Vagina (tissue), 2 donors: ENCODE results near the gene BIN1.

Source experiments
- POLR2A ChIP-seq, 2 donors: fragments of 450-650 bp; IDR thresholded peaks; one replicate each; pipeline ENCODE4 v1.6.1; 2017; ENCODE audit warnings: antibody characterized with exemption in 2 of 2, mild to moderate bottlenecking in 2 of 2, moderate library complexity in 2 of 2
- TF ChIP-seq, protein P1 (sequence below), 3 experiments: fragments of 450-650 bp in 2 of 3; fragments of 200-600 bp in 1 of 3; sonication (generic) in 1 of 3; IDR thresholded peaks; one replicate each; pipeline ENCODE4 v1.5.1; 2017 to 2019; ENCODE audit warnings: antibody characterized with exemption in 3 of 3, mild to moderate bottlenecking in 2 of 3, moderate library complexity in 2 of 3

DNA sequence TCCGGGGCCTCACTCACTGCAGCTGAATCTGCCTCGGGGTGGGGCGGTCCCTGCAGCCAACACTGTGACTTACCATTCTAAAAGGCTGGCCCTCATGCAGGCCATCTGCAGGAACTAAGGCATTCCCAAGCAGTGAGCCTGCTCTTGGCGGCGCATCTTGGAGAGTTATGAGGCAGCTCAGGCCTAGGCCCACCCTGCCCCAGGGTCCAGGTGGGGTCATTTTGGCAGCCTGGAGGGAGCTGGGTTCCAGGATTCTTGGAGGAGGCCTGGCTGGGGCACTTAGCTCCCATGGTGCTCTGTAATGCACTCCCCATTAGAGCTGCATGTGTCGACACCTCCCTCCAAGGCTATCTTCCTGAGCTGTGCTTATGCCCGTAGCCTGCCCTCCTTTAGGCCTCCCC lies 14.8 kb upstream of the BIN1 start:
- TF ChIP-seq, protein P1, sequence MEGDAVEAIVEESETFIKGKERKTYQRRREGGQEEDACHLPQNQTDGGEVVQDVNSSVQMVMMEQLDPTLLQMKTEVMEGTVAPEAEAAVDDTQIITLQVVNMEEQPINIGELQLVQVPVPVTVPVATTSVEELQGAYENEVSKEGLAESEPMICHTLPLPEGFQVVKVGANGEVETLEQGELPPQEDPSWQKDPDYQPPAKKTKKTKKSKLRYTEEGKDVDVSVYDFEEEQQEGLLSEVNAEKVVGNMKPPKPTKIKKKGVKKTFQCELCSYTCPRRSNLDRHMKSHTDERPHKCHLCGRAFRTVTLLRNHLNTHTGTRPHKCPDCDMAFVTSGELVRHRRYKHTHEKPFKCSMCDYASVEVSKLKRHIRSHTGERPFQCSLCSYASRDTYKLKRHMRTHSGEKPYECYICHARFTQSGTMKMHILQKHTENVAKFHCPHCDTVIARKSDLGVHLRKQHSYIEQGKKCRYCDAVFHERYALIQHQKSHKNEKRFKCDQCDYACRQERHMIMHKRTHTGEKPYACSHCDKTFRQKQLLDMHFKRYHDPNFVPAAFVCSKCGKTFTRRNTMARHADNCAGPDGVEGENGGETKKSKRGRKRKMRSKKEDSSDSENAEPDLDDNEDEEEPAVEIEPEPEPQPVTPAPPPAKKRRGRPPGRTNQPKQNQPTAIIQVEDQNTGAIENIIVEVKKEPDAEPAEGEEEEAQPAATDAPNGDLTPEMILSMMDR (IDR thresholded peaks at IDR 0.05) = no peak
- no peak for TF ChIP-seq POLR2A (IDR thresholded peaks at IDR 0.05)
